ENCODE results near the gene UBQLN4.

DNA sequence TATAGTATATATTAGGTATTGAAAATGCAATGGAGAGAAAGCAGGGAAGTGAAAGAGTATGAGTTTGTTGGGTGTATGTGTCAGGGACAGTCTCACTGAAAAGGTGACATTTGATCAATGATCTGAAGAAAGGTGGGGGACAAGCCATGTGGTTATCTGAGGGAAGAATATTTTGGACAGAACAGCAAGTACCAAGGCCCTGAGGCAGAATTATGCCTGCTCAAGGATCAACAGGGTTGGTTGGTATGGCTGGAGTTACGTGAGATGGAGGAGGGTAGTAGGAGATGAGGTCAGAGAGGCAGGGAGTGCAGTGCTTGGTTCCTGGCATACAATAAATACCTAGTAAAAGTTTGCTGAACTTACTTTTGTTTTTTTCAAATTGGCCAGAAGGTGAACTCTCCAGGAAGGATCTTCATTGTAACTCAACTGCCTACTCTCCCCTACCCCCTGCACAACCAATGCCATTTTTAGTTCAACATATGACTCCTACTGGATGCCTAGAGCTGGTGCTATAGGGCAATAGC is 2.8 kb upstream of the UBQLN4 start:
- TF ChIP-seq, protein P1, sequence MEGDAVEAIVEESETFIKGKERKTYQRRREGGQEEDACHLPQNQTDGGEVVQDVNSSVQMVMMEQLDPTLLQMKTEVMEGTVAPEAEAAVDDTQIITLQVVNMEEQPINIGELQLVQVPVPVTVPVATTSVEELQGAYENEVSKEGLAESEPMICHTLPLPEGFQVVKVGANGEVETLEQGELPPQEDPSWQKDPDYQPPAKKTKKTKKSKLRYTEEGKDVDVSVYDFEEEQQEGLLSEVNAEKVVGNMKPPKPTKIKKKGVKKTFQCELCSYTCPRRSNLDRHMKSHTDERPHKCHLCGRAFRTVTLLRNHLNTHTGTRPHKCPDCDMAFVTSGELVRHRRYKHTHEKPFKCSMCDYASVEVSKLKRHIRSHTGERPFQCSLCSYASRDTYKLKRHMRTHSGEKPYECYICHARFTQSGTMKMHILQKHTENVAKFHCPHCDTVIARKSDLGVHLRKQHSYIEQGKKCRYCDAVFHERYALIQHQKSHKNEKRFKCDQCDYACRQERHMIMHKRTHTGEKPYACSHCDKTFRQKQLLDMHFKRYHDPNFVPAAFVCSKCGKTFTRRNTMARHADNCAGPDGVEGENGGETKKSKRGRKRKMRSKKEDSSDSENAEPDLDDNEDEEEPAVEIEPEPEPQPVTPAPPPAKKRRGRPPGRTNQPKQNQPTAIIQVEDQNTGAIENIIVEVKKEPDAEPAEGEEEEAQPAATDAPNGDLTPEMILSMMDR (tag by site-specific recombination; IDR thresholded peaks at IDR 0.05): no peak
- no peak for TF ChIP-seq SP2 (tag by site-specific recombination; IDR thresholded peaks at IDR 0.05)
- TF ChIP-seq, protein P2, sequence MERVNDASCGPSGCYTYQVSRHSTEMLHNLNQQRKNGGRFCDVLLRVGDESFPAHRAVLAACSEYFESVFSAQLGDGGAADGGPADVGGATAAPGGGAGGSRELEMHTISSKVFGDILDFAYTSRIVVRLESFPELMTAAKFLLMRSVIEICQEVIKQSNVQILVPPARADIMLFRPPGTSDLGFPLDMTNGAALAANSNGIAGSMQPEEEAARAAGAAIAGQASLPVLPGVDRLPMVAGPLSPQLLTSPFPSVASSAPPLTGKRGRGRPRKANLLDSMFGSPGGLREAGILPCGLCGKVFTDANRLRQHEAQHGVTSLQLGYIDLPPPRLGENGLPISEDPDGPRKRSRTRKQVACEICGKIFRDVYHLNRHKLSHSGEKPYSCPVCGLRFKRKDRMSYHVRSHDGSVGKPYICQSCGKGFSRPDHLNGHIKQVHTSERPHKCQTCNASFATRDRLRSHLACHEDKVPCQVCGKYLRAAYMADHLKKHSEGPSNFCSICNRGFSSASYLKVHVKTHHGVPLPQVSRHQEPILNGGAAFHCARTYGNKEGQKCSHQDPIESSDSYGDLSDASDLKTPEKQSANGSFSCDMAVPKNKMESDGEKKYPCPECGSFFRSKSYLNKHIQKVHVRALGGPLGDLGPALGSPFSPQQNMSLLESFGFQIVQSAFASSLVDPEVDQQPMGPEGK (tag by site-specific recombination; IDR thresholded peaks at IDR 0.05): no peak
- TF ChIP-seq ZNF423 (tag by site-specific recombination; IDR thresholded peaks at IDR 0.05): no peak
- TF ChIP-seq, protein P3, sequence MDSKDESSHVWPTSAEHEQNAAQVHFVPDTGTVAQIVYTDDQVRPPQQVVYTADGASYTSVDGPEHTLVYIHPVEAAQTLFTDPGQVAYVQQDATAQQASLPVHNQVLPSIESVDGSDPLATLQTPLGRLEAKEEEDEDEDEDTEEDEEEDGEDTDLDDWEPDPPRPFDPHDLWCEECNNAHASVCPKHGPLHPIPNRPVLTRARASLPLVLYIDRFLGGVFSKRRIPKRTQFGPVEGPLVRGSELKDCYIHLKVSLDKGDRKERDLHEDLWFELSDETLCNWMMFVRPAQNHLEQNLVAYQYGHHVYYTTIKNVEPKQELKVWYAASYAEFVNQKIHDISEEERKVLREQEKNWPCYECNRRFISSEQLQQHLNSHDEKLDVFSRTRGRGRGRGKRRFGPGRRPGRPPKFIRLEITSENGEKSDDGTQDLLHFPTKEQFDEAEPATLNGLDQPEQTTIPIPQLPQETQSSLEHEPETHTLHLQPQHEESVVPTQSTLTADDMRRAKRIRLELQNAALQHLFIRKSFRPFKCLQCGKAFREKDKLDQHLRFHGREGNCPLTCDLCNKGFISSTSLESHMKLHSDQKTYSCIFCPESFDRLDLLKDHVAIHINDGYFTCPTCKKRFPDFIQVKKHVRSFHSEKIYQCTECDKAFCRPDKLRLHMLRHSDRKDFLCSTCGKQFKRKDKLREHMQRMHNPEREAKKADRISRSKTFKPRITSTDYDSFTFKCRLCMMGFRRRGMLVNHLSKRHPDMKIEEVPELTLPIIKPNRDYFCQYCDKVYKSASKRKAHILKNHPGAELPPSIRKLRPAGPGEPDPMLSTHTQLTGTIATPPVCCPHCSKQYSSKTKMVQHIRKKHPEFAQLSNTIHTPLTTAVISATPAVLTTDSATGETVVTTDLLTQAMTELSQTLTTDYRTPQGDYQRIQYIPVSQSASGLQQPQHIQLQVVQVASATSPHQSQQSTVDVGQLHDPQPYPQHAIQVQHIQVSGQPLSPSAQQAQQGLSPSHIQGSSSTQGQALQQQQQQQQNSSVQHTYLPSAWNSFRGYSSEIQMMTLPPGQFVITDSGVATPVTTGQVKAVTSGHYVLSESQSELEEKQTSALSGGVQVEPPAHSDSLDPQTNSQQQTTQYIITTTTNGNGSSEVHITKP (tag by site-specific recombination; IDR thresholded peaks at IDR 0.05): no peak
- TF ChIP-seq, protein P4, sequence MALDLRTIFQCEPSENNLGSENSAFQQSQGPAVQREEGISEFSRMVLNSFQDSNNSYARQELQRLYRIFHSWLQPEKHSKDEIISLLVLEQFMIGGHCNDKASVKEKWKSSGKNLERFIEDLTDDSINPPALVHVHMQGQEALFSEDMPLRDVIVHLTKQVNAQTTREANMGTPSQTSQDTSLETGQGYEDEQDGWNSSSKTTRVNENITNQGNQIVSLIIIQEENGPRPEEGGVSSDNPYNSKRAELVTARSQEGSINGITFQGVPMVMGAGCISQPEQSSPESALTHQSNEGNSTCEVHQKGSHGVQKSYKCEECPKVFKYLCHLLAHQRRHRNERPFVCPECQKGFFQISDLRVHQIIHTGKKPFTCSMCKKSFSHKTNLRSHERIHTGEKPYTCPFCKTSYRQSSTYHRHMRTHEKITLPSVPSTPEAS (tag by site-specific recombination; IDR thresholded peaks at IDR 0.05): no peak
- no peak for TF ChIP-seq ZNF654 (tag by site-specific recombination; IDR thresholded peaks at IDR 0.05; ENCODE audit: low read depth)
- TF ChIP-seq ZFP37 (tag by site-specific recombination; IDR thresholded peaks at IDR 0.05): no peak
- no peak for TF ChIP-seq GLI4 (tag by site-specific recombination; IDR thresholded peaks at IDR 0.05)
- TF ChIP-seq ZNF239 (tag by site-specific recombination; IDR thresholded peaks at IDR 0.05): no peak
- TF ChIP-seq, protein P5, sequence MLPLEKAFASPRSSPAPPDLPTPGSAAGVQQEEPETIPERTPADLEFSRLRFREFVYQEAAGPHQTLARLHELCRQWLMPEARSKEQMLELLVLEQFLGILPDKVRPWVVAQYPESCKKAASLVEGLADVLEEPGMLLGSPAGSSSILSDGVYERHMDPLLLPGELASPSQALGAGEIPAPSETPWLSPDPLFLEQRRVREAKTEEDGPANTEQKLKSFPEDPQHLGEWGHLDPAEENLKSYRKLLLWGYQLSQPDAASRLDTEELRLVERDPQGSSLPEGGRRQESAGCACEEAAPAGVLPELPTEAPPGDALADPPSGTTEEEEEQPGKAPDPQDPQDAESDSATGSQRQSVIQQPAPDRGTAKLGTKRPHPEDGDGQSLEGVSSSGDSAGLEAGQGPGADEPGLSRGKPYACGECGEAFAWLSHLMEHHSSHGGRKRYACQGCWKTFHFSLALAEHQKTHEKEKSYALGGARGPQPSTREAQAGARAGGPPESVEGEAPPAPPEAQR (tag by site-specific recombination; IDR thresholded peaks at IDR 0.05): no peak
- no peak for TF ChIP-seq SALL2 (tag by site-specific recombination; IDR thresholded peaks at IDR 0.05; ENCODE audit: borderline replicate concordance)
- TF ChIP-seq, protein P6, sequence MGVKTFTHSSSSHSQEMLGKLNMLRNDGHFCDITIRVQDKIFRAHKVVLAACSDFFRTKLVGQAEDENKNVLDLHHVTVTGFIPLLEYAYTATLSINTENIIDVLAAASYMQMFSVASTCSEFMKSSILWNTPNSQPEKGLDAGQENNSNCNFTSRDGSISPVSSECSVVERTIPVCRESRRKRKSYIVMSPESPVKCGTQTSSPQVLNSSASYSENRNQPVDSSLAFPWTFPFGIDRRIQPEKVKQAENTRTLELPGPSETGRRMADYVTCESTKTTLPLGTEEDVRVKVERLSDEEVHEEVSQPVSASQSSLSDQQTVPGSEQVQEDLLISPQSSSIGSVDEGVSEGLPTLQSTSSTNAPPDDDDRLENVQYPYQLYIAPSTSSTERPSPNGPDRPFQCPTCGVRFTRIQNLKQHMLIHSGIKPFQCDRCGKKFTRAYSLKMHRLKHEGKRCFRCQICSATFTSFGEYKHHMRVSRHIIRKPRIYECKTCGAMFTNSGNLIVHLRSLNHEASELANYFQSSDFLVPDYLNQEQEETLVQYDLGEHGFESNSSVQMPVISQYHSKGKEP (tag by site-specific recombination; IDR thresholded peaks at IDR 0.05): no peak
